Suprapubic skin (tissue), 3 donors: Measurements from ENCODE around the gene FSCN2.

Experiments
- POLR2AphosphoS5 ChIP-seq, 3 donors: sonication (generic); formaldehyde crosslinking; IDR thresholded peaks; one replicate each; pipeline ENCODE4 v1.6.1; 2017; ENCODE audit warnings: antibody characterized with exemption in 3 of 3
- TF ChIP-seq, protein P1 (sequence below), 2 donors: fragments of 200-600 bp in 1 of 2; fragments of 450-650 bp in 1 of 2; sonication (generic) in 1 of 2; IDR thresholded peaks; one replicate each; pipeline ENCODE4 v1.5.1; 2016 to 2019; ENCODE audit warnings: antibody characterized with exemption in 2 of 2, mild to moderate bottlenecking in 1 of 2, moderate library complexity in 1 of 2

DNA sequence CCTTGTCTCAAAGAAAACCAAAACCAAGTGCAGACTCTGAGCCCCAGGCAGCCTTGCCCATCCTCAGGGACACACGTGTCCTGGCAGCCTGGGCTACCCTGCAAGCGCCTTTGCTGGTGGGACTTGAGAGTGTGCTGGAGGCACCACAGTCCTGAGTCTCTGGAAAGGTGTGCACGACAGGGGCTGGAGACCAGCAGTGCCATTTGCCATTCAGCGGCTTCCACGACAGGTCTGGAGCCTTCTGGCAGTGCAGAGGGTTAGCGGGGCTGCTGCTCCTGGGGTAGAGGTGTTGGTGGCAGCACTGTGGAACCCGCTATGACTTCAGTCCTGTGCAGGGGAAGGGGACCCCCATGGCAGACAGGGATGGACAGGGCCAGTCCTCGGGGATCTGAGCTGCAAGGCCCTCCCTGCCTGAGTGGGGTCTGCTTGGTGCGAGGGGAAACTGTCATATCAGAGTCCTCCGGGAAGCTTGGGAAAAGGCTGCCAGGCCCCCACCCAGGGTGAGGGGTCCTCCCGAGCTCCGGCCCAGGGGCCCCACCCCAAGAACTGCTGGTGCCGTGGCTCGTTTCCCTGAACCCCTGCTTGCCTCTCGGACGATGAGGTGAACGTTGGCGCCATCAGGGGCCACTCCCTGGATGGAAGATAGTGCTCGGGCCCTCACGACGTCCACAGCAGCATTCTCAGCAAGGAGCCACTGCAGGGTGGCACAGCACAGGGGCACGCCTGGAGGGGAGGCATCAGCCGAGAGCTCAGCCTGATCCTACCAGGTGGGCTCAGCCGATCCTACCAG is 17.2 kb downstream of the FSCN2 start:
- TF ChIP-seq, protein P1, sequence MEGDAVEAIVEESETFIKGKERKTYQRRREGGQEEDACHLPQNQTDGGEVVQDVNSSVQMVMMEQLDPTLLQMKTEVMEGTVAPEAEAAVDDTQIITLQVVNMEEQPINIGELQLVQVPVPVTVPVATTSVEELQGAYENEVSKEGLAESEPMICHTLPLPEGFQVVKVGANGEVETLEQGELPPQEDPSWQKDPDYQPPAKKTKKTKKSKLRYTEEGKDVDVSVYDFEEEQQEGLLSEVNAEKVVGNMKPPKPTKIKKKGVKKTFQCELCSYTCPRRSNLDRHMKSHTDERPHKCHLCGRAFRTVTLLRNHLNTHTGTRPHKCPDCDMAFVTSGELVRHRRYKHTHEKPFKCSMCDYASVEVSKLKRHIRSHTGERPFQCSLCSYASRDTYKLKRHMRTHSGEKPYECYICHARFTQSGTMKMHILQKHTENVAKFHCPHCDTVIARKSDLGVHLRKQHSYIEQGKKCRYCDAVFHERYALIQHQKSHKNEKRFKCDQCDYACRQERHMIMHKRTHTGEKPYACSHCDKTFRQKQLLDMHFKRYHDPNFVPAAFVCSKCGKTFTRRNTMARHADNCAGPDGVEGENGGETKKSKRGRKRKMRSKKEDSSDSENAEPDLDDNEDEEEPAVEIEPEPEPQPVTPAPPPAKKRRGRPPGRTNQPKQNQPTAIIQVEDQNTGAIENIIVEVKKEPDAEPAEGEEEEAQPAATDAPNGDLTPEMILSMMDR (IDR thresholded peaks at IDR 0.05): no peak
- TF ChIP-seq POLR2AphosphoS5 (IDR thresholded peaks at IDR 0.05): no peak
